Activated naive CD4-positive, alpha-beta T cell treated with Interleukin-2 at 50 U/mL for 16 hours (primary cell): ENCODE results near the gene UPB1.

Experiments used
- DNase-seq: peaks from one replicate; pipeline ENCODE4 v3.0.0-alpha.2; 2020

Gene UPB1

DNA sequence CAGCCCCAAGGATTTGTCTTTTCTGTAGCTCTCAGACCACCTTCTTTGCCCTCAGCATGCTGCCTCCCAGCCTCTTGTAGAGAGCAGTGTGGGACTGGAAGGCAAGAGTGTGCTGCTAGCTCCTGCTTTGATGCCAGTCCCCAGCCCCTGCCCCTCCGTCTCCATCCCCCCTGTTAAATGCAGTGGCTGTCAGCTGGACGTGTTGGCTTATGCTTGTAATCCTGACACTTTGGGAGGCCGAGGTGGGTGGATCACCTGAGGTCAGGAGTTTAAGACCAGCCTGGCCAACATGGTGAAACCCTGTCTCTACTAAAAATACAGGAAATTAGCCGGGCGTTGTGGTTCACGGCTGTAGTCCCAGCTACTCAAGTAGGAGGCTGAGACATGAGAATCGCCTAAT is 76.1 kb downstream of the UPB1 start:
- no peak for DNase-seq

DNA sequence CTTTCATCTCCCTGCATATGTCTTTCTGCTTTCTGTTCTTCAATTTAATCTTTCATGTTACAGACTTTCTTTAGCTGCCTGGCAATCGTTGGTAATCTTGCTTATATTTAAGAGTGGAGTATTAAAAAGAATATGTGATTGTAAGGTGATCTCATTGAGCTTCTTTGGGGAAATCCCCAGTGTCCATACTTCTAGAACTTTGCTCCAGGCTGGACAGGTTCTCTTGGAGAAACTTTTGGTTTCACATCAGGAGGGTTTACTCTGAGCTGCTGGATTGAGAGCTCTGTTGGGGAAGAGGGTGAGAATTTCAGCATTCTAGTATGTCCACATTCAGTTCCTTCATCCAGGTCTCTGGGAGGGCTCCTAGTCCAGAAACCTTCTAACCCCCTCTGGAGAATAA is 81.6 kb downstream of the UPB1 start:
- DNase-seq = no peak
